Left colon (tissue), 2 donors: Measurements from ENCODE around the gene EIF4E2. TPM values are rescaled to one million over a fixed set of nuclear protein-coding genes. Genes with fewer than 3 reads are reported as not detected.

Experiments used
- ATAC-seq: fragments of 200-7000 bp; cut with Tn5 transposase; one replicate; pipeline ENCODE4 v1.9.1; 2020; ENCODE audit warnings: mild to moderate bottlenecking, moderate library complexity
- DNase-seq, 2 donors: peaks; one replicate each; pipeline ENCODE4 v3.0.0-alpha.2; 2020
- intact Hi-C, 2 donors: fragments of 100-400 bp; cut with DNase I in 1 of 2; cut with micrococcal nuclease in 1 of 2; formaldehyde crosslinking; loops; one replicate each; pipeline versions ENCODE4 v1.11.2 to v1.14.0; 2022; cut with DNase I, micrococcal nuclease
- total RNA-seq, 2 donors: library from RNA; stranded (reverse); fragmentation: NEBNext Ultra II Directional; extraction: Animal tissue kit (Norgen Biotek cat#: 25700); gene quantifications; one replicate each; pipeline ENCODE4 v1.2.1, GENCODE V29; 2021
- donor health status: DM: no; HTN: no; CAD: no.
- donor health status: DM: yes; HTN: yes; CAD: no.

Gene EIF4E2
- total RNA-seq, 2 donors from 2014 or later = 83.2 to 104 TPM

DNA sequence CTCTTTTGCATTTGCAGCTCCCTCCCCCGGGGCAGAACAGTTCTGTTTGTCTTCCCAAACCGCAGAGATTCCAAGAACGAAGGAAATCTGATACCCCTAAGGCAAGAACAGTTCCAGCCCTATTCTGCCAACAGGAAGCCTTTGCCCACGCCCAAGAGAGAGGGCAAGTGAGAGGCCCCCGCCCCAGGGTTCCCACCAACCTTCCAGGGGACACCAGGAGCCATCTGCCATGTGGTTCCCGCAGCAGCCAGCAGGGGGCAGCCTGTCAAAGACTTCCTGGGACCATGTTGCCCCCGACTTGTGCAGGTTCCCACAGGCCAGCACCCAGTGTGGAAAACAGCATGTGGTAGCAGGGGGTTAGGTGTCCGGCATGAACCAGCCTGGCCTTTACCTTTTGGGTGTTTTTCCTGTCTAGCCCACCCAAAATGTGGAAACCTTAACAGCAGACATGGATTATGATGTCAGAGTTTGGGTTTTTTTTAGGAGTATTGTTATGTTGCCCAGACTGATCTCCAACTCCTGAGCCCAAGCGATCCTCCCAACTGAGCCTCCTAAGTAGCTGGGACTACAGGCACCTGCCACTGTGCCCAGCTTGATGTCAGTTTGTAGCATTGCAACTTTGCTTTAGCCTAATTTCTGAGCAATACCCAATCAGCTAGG, 61.2 kb downstream of the EIF4E2 start:
- ATAC-seq (peak; percentile 55), DNase-seq (peak in 1 of 2 donors; percentile 62)
- intact Hi-C loops = no loop called here

DNA sequence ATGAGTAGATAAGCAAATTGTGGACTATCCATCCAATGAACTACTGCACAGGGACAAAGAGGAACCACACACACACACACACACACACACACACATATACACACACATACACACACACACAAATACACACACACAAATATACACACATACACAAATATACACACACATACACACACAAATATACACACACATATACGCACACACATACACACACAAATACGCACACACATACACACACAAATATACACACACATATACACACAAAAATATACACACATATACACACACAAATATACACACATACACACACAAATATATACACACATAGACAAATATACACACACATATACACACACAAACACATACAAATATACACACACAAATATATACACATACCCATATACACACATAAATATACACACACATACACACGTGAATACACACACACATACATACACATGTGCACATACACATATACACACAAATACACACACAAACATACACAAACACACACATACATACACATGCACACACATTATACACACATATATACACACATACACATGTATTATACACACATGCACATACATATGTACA, 63.1 kb downstream of the EIF4E2 start:
- no peak for ATAC-seq
- intact Hi-C loops = no loop called here
- DNase-seq = no peak

DNA sequence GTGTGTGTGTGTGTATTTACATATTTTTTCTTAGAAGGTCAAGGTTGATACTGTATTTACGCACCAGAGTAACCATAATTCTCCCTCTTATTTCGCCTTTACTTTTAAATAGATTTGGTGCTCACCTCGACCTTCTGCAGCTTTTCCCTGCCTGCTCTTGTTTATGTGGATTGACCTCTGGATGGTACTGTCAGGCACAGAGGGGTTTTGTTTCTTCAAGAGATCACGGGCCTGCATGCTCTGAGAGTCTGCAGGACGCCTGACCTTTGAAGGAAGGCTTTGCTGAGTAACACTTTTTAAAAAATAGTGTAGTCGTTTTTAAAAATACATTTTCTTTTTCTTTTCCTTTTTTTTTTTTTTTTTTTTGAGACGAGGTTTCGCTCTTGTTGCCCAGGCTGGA, 64.8 kb downstream of the EIF4E2 start:
- DNase-seq (no peak), ATAC-seq (no peak)
- intact Hi-C loops = no loop called here

Other genes starting within 250 kb of the EIF4E2 start
- under 1 TPM in 1 of 2 donors, not detected in 1; 0.15 TPM for gene ALPP, start 171.9 kb upstream of the EIF4E2 start, total RNA-seq
- 1 to 10 TPM in 1 of 2 donors, under 1 TPM in 1; 0.56 to 1.8 TPM for gene ALPG, start 143.8 kb upstream of the EIF4E2 start, total RNA-seq
- gene ALPI, start 94.5 kb upstream of the EIF4E2 start, total RNA-seq = 10 to 100 TPM; 15.9 to 21.1 TPM
- gene ECEL1, start 62.9 kb upstream of the EIF4E2 start, total RNA-seq = not detected
- not detected for gene PRSS56, start 30.3 kb upstream of the EIF4E2 start, total RNA-seq
- not detected for gene CHRND, start 24.5 kb upstream of the EIF4E2 start, total RNA-seq
- not detected for gene CHRNG, start 11.0 kb upstream of the EIF4E2 start, total RNA-seq
- gene TIGD1, start 132 bp upstream of the EIF4E2 start, total RNA-seq = 1 to 10 TPM; 4.4 to 4.5 TPM
- 1 to 10 TPM; 2.7 TPM for gene EFHD1, start 82.9 kb downstream of the EIF4E2 start, total RNA-seq
- gene GIGYF2, start 146.6 kb downstream of the EIF4E2 start, total RNA-seq = 10 to 100 TPM; 55.4 to 66.3 TPM
- not detected for gene KCNJ13, start 225.9 kb downstream of the EIF4E2 start, total RNA-seq